Vagina (tissue), 2 donors: Measurements from ENCODE around the gene TMEM91.

ENCODE experiments used
- CTCF ChIP-seq, 3 experiments: fragments of 450-650 bp in 2 of 3; fragments of 200-600 bp in 1 of 3; sonication (generic) in 1 of 3; IDR thresholded peaks; one replicate each; pipeline ENCODE4 v1.5.1; 2017 to 2019; ENCODE audit warnings: antibody characterized with exemption in 3 of 3, mild to moderate bottlenecking in 2 of 3, moderate library complexity in 2 of 3
- POLR2A ChIP-seq, 2 donors: fragments of 450-650 bp; IDR thresholded peaks; one replicate each; pipeline ENCODE4 v1.6.1; 2017; ENCODE audit warnings: antibody characterized with exemption in 2 of 2, mild to moderate bottlenecking in 2 of 2, moderate library complexity in 2 of 2
- POLR2AphosphoS5 ChIP-seq, 2 donors: sonication (generic); formaldehyde crosslinking; IDR thresholded peaks; one replicate each; pipeline ENCODE4 v1.9.0; 2017; ENCODE audit warnings: antibody characterized with exemption in 2 of 2, mild to moderate bottlenecking in 2 of 2, low read depth in 1 of 2; ENCODE audit not compliant: insufficient read depth in 1 of 2

DNA sequence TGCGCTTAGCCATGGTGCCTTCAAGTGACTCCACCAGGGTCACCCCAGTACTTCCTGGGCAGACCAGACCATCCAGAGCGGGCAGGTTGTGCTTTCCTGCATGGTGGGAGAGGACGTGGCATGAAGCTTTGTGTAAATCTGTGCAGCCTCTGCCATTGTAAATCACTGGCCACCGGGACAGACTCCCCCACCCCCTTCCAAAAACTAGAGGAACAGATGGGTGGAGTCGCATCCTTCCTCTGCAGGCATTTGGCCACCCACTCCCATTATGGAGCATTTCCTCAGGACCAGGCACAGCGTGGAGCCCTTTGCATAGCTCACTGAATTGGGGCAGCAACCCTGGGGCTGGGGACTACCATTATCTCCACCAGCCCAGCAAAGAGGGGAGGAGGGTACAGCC, 29.4 kb downstream of the TMEM91 start:
- TF ChIP-seq CTCF (IDR thresholded peaks at IDR 0.05) (no peak), POLR2A (IDR thresholded peaks at IDR 0.05) (no peak), POLR2AphosphoS5 (IDR thresholded peaks at IDR 0.05; ENCODE audit: insufficient read depth in 1 of 2, low read depth in 1 of 2) (no peak)
